ENCODE measurements around the gene PHAF1.

Gene PHAF1

DNA sequence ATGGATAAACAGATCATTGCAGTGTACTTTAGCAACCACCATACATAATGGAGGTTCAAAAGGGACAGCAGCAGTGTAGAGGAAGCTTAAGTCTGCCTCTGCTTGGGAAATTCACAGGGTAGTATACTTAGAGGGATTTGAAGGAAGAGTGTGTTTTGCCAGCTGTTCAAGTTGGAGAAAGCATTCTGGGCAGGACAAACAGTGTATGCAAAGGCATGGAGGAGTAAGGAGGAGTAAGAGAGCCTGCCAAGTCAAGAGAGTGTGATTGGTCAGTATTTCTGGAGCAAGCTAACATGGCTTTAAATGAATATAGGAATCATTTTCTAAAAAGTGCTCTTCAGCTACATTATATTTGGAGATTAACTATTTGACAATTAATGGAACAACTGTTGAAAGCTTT is 22.9 kb upstream of the PHAF1 start:
- Histone ChIP-seq H3K4me1 (ENCODE audit: insufficient read depth, low read length, severe bottlenecking) (peaks cover 11% of the 10 kb centered on the region), H3K27ac (ENCODE audit: low read depth, low read length, poor library complexity, severe bottlenecking) (no peak overlapping the region), H3K9ac (ENCODE audit: low read length) (no peak overlapping the region), H3K27me3 (ENCODE audit: insufficient read depth, low read length) (no peaks in the 10 kb centered on the region), H3K79me2 (ENCODE audit: insufficient read depth, low read length) (no peaks in the 10 kb centered on the region), H4K20me1 (ENCODE audit: insufficient read depth, low read length) (no peaks in the 10 kb centered on the region), H3K4me2 (ENCODE audit: low read length) (no peak overlapping the region), H3K36me3 (ENCODE audit: insufficient read depth, low read length) (peaks cover 16% of the 10 kb centered on the region), H2AFZ (ENCODE audit: low read length) (no peak overlapping the region), H3K4me3 (ENCODE audit: low read depth, low read length, poor library complexity, severe bottlenecking) (no peak overlapping the region), H3K9me2 (ENCODE audit: low read depth, low read length) (no peaks in the 10 kb centered on the region), H3F3A (ENCODE audit: insufficient read depth, low read length) (no peaks in the 10 kb centered on the region; the same call in 1 of the 2 replicates), H3K9me3 (ENCODE audit: low read length) (no peaks in the 10 kb centered on the region)
- no peak for TF ChIP-seq EZH2 (IDR thresholded peaks at IDR 0.05; ENCODE audit: borderline replicate concordance, low read length)
- TF ChIP-seq, protein P1, sequence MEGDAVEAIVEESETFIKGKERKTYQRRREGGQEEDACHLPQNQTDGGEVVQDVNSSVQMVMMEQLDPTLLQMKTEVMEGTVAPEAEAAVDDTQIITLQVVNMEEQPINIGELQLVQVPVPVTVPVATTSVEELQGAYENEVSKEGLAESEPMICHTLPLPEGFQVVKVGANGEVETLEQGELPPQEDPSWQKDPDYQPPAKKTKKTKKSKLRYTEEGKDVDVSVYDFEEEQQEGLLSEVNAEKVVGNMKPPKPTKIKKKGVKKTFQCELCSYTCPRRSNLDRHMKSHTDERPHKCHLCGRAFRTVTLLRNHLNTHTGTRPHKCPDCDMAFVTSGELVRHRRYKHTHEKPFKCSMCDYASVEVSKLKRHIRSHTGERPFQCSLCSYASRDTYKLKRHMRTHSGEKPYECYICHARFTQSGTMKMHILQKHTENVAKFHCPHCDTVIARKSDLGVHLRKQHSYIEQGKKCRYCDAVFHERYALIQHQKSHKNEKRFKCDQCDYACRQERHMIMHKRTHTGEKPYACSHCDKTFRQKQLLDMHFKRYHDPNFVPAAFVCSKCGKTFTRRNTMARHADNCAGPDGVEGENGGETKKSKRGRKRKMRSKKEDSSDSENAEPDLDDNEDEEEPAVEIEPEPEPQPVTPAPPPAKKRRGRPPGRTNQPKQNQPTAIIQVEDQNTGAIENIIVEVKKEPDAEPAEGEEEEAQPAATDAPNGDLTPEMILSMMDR (IDR thresholded peaks at IDR 0.05; ENCODE audit: low read length), result no peak

DNA sequence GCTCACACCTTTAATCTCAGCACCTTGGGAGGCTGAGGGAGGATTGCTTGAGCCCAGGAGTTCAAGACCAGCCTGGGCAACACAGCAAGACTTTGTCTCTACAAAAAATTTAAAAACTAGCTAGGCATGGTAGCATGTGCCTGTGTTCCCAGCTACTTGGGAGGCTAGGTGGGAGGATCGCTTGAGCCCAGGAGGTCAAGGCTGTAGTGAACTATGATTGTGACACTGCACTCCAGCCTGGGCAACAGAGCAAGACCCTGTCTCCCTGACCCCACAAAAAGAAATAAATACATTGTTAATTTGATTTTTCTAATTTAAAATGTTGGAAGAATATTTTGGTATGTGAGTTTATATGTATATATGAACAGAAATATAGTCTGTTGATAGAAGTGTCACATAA is 22.4 kb upstream of the PHAF1 start:
- Histone ChIP-seq H3K4me3 (ENCODE audit: low read depth, low read length, poor library complexity, severe bottlenecking) (no peak overlapping the region), H3K27ac (ENCODE audit: low read depth, low read length, poor library complexity, severe bottlenecking) (no peak overlapping the region), H4K20me1 (ENCODE audit: insufficient read depth, low read length) (no peaks in the 10 kb centered on the region), H3K9ac (ENCODE audit: low read length) (no peak overlapping the region), H3K9me3 (ENCODE audit: low read length) (no peaks in the 10 kb centered on the region), H3K9me2 (ENCODE audit: low read depth, low read length) (no peaks in the 10 kb centered on the region), H3K79me2 (ENCODE audit: insufficient read depth, low read length) (no peaks in the 10 kb centered on the region), H3K4me1 (ENCODE audit: insufficient read depth, low read length, severe bottlenecking) (peaks cover 11% of the 10 kb centered on the region), H3K27me3 (ENCODE audit: insufficient read depth, low read length) (no peaks in the 10 kb centered on the region), H3K4me2 (ENCODE audit: low read length) (no peak overlapping the region), H2AFZ (ENCODE audit: low read length) (no peak overlapping the region), H3K36me3 (ENCODE audit: insufficient read depth, low read length) (peaks cover 16% of the 10 kb centered on the region), H3F3A (ENCODE audit: insufficient read depth, low read length) (no peaks in the 10 kb centered on the region)
- TF ChIP-seq, protein P1 (IDR thresholded peaks at IDR 0.05; ENCODE audit: low read length), result no peak
- TF ChIP-seq EZH2 (IDR thresholded peaks at IDR 0.05; ENCODE audit: borderline replicate concordance, low read length), result no peak

DNA sequence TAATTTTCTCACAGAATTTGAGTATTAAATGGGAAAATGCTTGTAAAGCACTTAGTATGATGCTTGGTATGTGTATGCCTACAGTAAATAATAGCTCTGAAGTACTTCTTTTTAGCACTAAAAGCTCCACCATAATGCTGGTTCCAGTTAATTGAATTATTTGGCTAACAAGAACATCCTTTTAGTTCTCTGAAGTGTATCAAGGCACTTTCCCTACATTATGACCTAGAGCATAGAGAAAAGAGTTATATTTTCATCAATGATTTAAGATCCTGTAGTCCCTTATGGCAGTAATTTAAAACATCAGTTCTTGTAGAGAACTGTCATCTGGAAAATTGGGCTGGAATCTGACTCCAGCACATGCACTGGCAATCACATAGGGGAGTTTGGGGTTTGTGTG is 21.9 kb upstream of the PHAF1 start:
- TF ChIP-seq, protein P1 (IDR thresholded peaks at IDR 0.05; ENCODE audit: low read length), result no peak
- TF ChIP-seq EZH2 (IDR thresholded peaks at IDR 0.05; ENCODE audit: borderline replicate concordance, low read length), result no peak
- Histone ChIP-seq H3K79me2 (ENCODE audit: insufficient read depth, low read length) (no peaks in the 10 kb centered on the region), H3K27me3 (ENCODE audit: insufficient read depth, low read length) (no peaks in the 10 kb centered on the region), H3K36me3 (ENCODE audit: insufficient read depth, low read length) (peaks cover 16% of the 10 kb centered on the region), H3K4me2 (ENCODE audit: low read length) (no peak overlapping the region), H3F3A (ENCODE audit: insufficient read depth, low read length) (no peaks in the 10 kb centered on the region), H3K9me2 (ENCODE audit: low read depth, low read length) (no peaks in the 10 kb centered on the region), H3K4me3 (ENCODE audit: low read depth, low read length, poor library complexity, severe bottlenecking) (no peak overlapping the region), H2AFZ (ENCODE audit: low read length) (no peak overlapping the region), H4K20me1 (ENCODE audit: insufficient read depth, low read length) (no peaks in the 10 kb centered on the region), H3K9ac (ENCODE audit: low read length) (no peak overlapping the region), H3K27ac (ENCODE audit: low read depth, low read length, poor library complexity, severe bottlenecking) (no peak overlapping the region), H3K4me1 (ENCODE audit: insufficient read depth, low read length, severe bottlenecking) (peaks cover 11% of the 10 kb centered on the region), H3K9me3 (ENCODE audit: low read length) (no peaks in the 10 kb centered on the region)
